GM10266 (cell line): ENCODE measurements around the gene SRD5A2.

ENCODE experiments used
- DNase-seq: peaks from one replicate; pipeline ENCODE4 v3.0.0; 2012; ENCODE audit errors: extremely low spot score
- TF ChIP-seq, protein P1 (sequence below): IDR thresholded peaks from 2 replicates; pipeline ENCODE4 v1.5.1; 2012; ENCODE audit warnings: mild to moderate bottlenecking, low read depth; ENCODE audit not compliant: control insufficient read depth, insufficient read depth; ENCODE audit errors: missing control alignments

SRD5A2 gene

DNA sequence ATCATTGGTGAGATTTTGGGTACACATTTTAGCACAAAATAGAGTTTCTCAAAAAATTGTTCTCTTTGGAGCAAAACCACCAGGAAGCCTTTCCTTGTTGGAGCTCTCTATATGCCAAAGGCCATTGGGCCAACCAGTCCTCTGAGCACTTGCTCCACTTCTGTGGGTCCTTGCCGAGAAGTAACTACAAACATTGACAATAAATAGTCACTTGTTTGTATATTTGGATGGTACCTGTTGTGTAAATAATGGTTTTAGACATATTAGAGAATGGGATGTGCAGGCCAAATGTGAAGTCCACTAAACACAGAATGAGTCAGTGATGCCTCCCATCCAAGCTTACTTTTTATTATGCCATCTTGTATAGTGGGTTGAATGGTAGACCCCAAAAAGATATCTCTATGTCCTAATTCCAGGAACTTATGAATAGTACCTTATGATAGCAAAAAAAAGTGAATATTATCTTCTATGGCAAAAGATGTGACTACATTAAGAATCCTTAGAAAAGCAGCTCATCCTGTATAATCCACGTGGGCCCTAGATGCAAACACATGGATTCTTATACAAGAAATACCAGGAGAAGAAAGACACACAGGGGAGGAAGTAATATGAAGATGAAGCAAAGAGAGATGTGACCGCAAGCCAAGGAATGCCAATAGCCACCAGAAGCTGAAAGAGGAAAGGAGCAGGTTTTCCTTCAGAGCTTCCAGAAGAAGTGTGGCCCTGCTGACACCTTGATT is 24.6 kb downstream of the SRD5A2 start:
- no peak for DNase-seq
- TF ChIP-seq, protein P1, sequence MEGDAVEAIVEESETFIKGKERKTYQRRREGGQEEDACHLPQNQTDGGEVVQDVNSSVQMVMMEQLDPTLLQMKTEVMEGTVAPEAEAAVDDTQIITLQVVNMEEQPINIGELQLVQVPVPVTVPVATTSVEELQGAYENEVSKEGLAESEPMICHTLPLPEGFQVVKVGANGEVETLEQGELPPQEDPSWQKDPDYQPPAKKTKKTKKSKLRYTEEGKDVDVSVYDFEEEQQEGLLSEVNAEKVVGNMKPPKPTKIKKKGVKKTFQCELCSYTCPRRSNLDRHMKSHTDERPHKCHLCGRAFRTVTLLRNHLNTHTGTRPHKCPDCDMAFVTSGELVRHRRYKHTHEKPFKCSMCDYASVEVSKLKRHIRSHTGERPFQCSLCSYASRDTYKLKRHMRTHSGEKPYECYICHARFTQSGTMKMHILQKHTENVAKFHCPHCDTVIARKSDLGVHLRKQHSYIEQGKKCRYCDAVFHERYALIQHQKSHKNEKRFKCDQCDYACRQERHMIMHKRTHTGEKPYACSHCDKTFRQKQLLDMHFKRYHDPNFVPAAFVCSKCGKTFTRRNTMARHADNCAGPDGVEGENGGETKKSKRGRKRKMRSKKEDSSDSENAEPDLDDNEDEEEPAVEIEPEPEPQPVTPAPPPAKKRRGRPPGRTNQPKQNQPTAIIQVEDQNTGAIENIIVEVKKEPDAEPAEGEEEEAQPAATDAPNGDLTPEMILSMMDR: no peak

DNA sequence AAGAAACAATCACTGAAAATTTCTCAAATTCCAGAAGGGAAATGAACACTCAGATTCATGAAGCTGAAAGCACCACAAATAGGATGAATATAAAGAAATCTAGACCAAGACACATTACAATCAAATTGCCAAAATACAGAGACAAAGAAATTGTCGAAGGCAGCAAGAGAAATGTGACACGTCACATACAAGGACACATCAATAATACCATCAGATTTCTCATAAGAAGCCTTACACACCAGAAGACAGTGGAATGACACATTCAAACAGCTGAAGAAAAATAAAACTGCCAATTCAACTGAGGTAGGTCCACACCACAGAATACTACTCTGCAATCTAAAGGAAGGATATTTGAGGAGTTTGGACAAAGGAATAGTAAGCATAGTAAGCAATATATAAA is 27.4 kb downstream of the SRD5A2 start:
- TF ChIP-seq, protein P1: no peak
- no peak for DNase-seq

- TF ChIP-seq, protein P1: no peak
- DNase-seq: no peak
Observed at GRCh38 chr2:31547485-31547884, 33.3 kb downstream of the SRD5A2 start.

GRCh38 chr2:31541853-31542252 is 38.9 kb downstream of the SRD5A2 start:
- TF ChIP-seq, protein P1: no peak

DNA sequence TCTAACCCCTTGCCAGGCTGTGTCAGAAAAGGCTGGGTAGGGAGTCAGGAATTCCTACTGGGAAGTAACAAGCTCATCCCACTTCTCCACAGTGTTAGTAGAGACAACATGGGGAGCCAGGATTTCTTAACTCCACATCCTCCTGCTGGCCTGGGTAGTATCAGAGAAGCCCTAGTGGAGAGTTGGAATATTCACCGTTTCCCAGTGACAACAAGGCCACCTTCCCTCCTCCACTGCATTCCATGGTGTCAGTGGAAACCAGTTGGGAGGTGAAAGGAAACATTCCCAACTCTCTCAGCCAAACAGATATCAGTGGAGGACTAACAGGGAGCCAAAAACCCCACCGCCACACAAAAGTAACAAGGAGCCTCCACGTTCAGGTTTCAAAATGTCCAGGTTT is 41.2 kb downstream of the SRD5A2 start:
- no peak for DNase-seq
- TF ChIP-seq, protein P1: no peak

More at GRCh38 chr2:31541853-31542252, 38.9 kb downstream of the SRD5A2 start:
- DNase-seq: no peak

DNA sequence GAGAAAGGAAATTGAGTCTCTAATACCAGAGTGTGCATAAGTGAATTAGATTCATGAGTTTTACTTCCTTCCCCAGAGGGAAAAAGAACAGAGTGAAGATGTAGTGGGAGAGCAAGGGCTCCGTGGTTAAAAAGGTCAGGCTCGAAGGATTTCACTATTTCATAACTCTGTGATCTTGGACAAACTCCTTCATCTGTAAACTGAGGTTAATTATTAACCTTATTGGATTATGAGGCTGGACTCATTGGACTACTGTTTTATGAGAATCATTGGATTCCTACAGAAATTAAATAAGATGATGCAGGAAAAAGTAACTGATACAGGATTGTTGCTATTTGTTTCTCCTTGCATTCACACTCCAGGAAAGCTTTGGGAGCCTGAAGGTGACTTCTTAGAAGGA is 45.0 kb downstream of the SRD5A2 start:
- TF ChIP-seq, protein P1: no peak
- no peak for DNase-seq

DNA sequence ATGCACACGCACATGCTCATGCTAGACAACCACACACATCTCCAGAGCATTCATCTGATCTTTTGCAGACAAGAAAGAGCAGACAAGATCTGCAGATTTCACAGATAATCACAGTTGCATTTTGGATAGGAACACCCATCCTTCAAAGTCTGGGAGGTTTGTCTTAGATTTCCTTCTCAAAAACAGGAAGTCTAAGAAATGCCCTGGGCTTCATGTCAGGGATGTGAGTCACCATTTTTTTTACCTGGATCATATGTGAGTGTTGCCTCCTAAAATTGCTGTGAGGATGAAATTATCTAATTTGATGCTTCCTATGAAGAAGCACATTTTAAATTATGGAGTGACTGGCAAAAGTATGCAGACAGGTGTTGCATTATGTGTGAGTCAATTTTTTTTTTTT is 46.1 kb downstream of the SRD5A2 start:
- DNase-seq: no peak
- TF ChIP-seq, protein P1: no peak
